ENCODE results near the gene HACL1. TPM values are rescaled to one million over a fixed set of nuclear protein-coding genes. Genes with fewer than 3 reads are reported as not detected.

The HACL1 gene
- 10 to 100 TPM; 22.5 to 50.1 (median 33.0) TPM for total RNA-seq

GRCh38 chr3:15601399-15602145 is at the start of gene HACL1, which contains the start of gene BTD:
Gene HACL1, minus strand, starts transcription at chr3:15601569. Its CDS starts 106 bp downstream, at chr3:15601463.
Gene BTD, plus strand, starts transcription at chr3:15601745. Its CDS starts 33,695 bp downstream, at chr3:15635440.
- H3K27ac ChIP-seq = peak within 1 kb of the TSS; percentile 79 to 96 (median 88)
- DNase-seq = peak; percentile 96 to 99 (median 99)
- peaks cover 0 to 37% (median 0%) of the 10 kb centered on the region in 3 donors for H3K36me3 ChIP-seq
- peak within 1 kb of the TSS; percentile 64 to 98 (median 79) for H3K4me3 ChIP-seq
- H3K4me1 ChIP-seq = peaks cover 0 to 26% (median 4%) of the 10 kb centered on the region in 4 donors
- no peaks in the 10 kb centered on the region for H3K27me3 ChIP-seq
- no peaks in the 10 kb centered on the region for H3K9me3 ChIP-seq
- peak; percentile 76 to 83 for TF ChIP-seq POLR2A (IDR thresholded peaks at IDR 0.05)
- TF ChIP-seq CTCF (IDR thresholded peaks at IDR 0.05) = peak in 5 of 6 experiments; percentile 8 to 56 (median 36)

GRCh38 chr3:15649858-15650257 is 48.5 kb upstream of the HACL1 start:
- Histone ChIP-seq H3K27ac (no peak overlapping the region), H3K4me1 (peaks cover 0 to 18% (median 11%) of the 10 kb centered on the region in 4 donors), H3K4me3 (no peak overlapping the region), H3K9me3 (no peaks in the 10 kb centered on the region), H3K36me3 (peaks cover 0 to 3% (median 0%) of the 10 kb centered on the region in 3 donors), H3K27me3 (no peaks in the 10 kb centered on the region)
- DNase-seq = no peak
- no peak for TF ChIP-seq POLR2A (IDR thresholded peaks at IDR 0.05)
- TF ChIP-seq CTCF (IDR thresholded peaks at IDR 0.05) = no peak

- no peak for DNase-seq
- H3K4me1 ChIP-seq = peaks cover 0 to 18% (median 11%) of the 10 kb centered on the region in 4 donors
- TF ChIP-seq POLR2A (IDR thresholded peaks at IDR 0.05) = no peak
- no peak for TF ChIP-seq CTCF (IDR thresholded peaks at IDR 0.05)
- H3K36me3 ChIP-seq = peaks cover 0 to 8% (median 0%) of the 10 kb centered on the region in 3 donors
- H3K4me3 ChIP-seq = no peak overlapping the region
- no peak overlapping the region for H3K27ac ChIP-seq
- H3K9me3 ChIP-seq = no peaks in the 10 kb centered on the region
- no peaks in the 10 kb centered on the region for H3K27me3 ChIP-seq
Measured at GRCh38 chr3:15649341-15649740, 48.0 kb upstream of the HACL1 start.

- no peaks in the 10 kb centered on the region for H3K27me3 ChIP-seq
- H3K36me3 ChIP-seq = peaks cover 0 to 12% (median 0%) of the 10 kb centered on the region in 3 donors
- peak in 2 of 3 donors; percentile 69 to 73 for DNase-seq
- no peak for TF ChIP-seq POLR2A (IDR thresholded peaks at IDR 0.05)
- no peak for TF ChIP-seq CTCF (IDR thresholded peaks at IDR 0.05)
- H3K4me1 ChIP-seq = peaks cover 0 to 18% (median 11%) of the 10 kb centered on the region in 4 donors
- peak overlapping the region in 3 of 4 donors; percentile 40 to 70 (median 66) for H3K27ac ChIP-seq
- no peaks in the 10 kb centered on the region for H3K9me3 ChIP-seq
- H3K4me3 ChIP-seq = no peak overlapping the region
Measured at GRCh38 chr3:15647611-15648167, 46.3 kb upstream of the HACL1 start.

GRCh38 chr3:15646851-15647511 is 45.6 kb upstream of the HACL1 start:
- Histone ChIP-seq H3K9me3 (no peaks in the 10 kb centered on the region), H3K4me1 (peaks cover 0 to 18% (median 11%) of the 10 kb centered on the region in 4 donors), H3K27me3 (no peaks in the 10 kb centered on the region), H3K27ac (peak overlapping the region in 3 of 4 donors; percentile 40 to 70 (median 40)), H3K4me3 (no peak overlapping the region), H3K36me3 (peaks cover 0 to 17% (median 0%) of the 10 kb centered on the region in 3 donors)
- no peak for DNase-seq
- no peak for TF ChIP-seq POLR2A (IDR thresholded peaks at IDR 0.05)
- TF ChIP-seq CTCF (IDR thresholded peaks at IDR 0.05) = no peak
